K562 (cell line): ENCODE data around the gene MOB3C. TPM values are rescaled to one million over a fixed set of nuclear protein-coding genes. Genes with fewer than 3 reads are reported as not detected.
A peak's percentile ranks its signal among the peaks of the same experiment; 100 is the strongest.

Experiments used
- CEBPB ChIP-seq: fragments of 450-650 bp; IDR thresholded peaks from 2 replicates; pipeline ENCODE4 v1.6.1; 2016; ENCODE audit warnings: missing genetic modification characterization, missing compliant biosample characterization
- DLX4 ChIP-seq: fragments of 250-450 bp; sonication (Bioruptor Pico); IDR thresholded peaks from 2 replicates; pipeline ENCODE4 v1.6.1; 2021; ENCODE audit warnings: mild to moderate bottlenecking
- DMBX1 ChIP-seq: fragments of 250-450 bp; sonication (Bioruptor Pico); IDR thresholded peaks from 2 replicates; pipeline ENCODE4 v1.8.0; 2022; ENCODE audit warnings: inconsistent platforms, mild to moderate bottlenecking, moderate library complexity, borderline replicate concordance
- E2F1 ChIP-seq: sonication (generic); formaldehyde crosslinking; IDR thresholded peaks from 2 replicates; pipeline ENCODE4 v1.8.1; 2023; ENCODE audit warnings: mild to moderate bottlenecking, missing genetic modification reagents, moderate library complexity
- ELF2 ChIP-seq: fragments of 250-450 bp; sonication (Bioruptor Pico); IDR thresholded peaks from 2 replicates; pipeline ENCODE4 v1.5.0; 2021; ENCODE audit warnings: mild to moderate bottlenecking
- EZH2 ChIP-seq: IDR thresholded peaks from 2 replicates; pipeline ENCODE4 v1.6.1; 2012; ENCODE audit warnings: low read depth, mild to moderate bottlenecking, inconsistent platforms, low read length, borderline replicate concordance
- FOXP4 ChIP-seq: sonication (generic); formaldehyde crosslinking; IDR thresholded peaks from 2 replicates; pipeline ENCODE4 v1.8.0; 2022; ENCODE audit warnings: mild to moderate bottlenecking, missing genetic modification reagents, borderline replicate concordance
- MAFG ChIP-seq: fragments of 450-650 bp; conservative IDR thresholded peaks from 2 replicates; pipeline ENCODE4 v1.6.1; 2016; ENCODE audit warnings: missing genetic modification characterization, missing compliant biosample characterization
- MEF2D ChIP-seq: conservative IDR thresholded peaks from 2 replicates; pipeline ENCODE4 v1.6.1; 2016; ENCODE audit warnings: low read depth, missing genetic modification characterization, missing compliant biosample characterization
- MYC ChIP-seq, 2 experiments: fragments of 250-450 bp in 1 of 2; sonication (Bioruptor Pico) in 1 of 2; IDR thresholded peaks; 2 replicates each; pipeline versions ENCODE4 v1.5.1 to v1.6.1; 2012 to 2021; ENCODE audit warnings: low read depth in 2 of 2, borderline replicate concordance in 1 of 2, improper control_type of control experiment in 1 of 2, low read length in 1 of 2, mild to moderate bottlenecking in 1 of 2, moderate library complexity in 1 of 2
- NBN ChIP-seq: fragments of 450-650 bp; IDR thresholded peaks from 2 replicates; pipeline ENCODE4 v1.6.1; 2016; ENCODE audit warnings: low read depth, mild to moderate bottlenecking
- NFE2L1 ChIP-seq: fragments of 450-650 bp; IDR thresholded peaks from 2 replicates; pipeline ENCODE4 v1.6.1; 2016; ENCODE audit warnings: missing genetic modification characterization, low read depth, mild to moderate bottlenecking, missing compliant biosample characterization, moderate library complexity, borderline replicate concordance
- NR2C2 ChIP-seq, 2 experiments: fragments of 200-800 bp in 1 of 2; sonication (Bioruptor generic) in 1 of 2; sonication (generic) in 1 of 2; formaldehyde crosslinking in 1 of 2; IDR thresholded peaks; 2 replicates each; pipeline versions ENCODE4 v1.6.1 to v1.8.0; 2016 to 2022; ENCODE audit warnings: mild to moderate bottlenecking in 1 of 2, missing compliant biosample characterization in 1 of 2, missing genetic modification characterization in 1 of 2, missing genetic modification reagents in 1 of 2
- PHF21A ChIP-seq: fragments of 450-650 bp; IDR thresholded peaks from 2 replicates; pipeline ENCODE4 v1.6.1; 2017; ENCODE audit warnings: low read depth, borderline replicate concordance
- POLR2AphosphoS2 ChIP-seq: IDR thresholded peaks from 2 replicates; pipeline ENCODE4 v1.6.1; 2012; ENCODE audit warnings: low read length, improper control_type of control experiment
- RFX1 ChIP-seq: fragments of 450-650 bp; IDR thresholded peaks from 2 replicates; pipeline ENCODE4 v1.6.1; 2016; ENCODE audit warnings: mild to moderate bottlenecking, moderate library complexity
- SAFB ChIP-seq: fragments of 200-400 bp; formaldehyde crosslinking; IDR thresholded peaks from 2 replicates; pipeline ENCODE4 v1.6.1; 2017; ENCODE audit warnings: low read depth, low read length, borderline replicate concordance
- SMAD1 ChIP-seq: fragments of 150-350 bp; IDR thresholded peaks from 2 replicates; pipeline ENCODE4 v1.6.1; 2014; ENCODE audit warnings: low read length, low read depth; ENCODE audit not compliant: partially characterized antibody
- SMC3 ChIP-seq: conservative IDR thresholded peaks from 2 replicates; pipeline ENCODE4 v1.6.1; 2011; ENCODE audit warnings: low read depth, low read length, improper control_type of control experiment; ENCODE audit not compliant: insufficient read depth
- SRSF3 ChIP-seq: fragments of 200-400 bp; formaldehyde crosslinking; IDR thresholded peaks from 2 replicates; pipeline ENCODE4 v1.6.1; 2016; ENCODE audit warnings: mild to moderate bottlenecking, low read length, moderate library complexity; ENCODE audit not compliant: insufficient read depth
- SUPT5H ChIP-seq: fragments of 450-650 bp; IDR thresholded peaks from 2 replicates; pipeline ENCODE4 v1.6.1; 2016
- ZEB2 ChIP-seq: fragments of 450-650 bp; IDR thresholded peaks from 2 replicates; pipeline ENCODE4 v1.6.1; 2016
- ZNF232 ChIP-seq: sonication (generic); formaldehyde crosslinking; IDR thresholded peaks from 2 replicates; pipeline ENCODE4 v1.8.0; 2022; ENCODE audit warnings: mild to moderate bottlenecking, missing genetic modification reagents
- ZNF253 ChIP-seq: fragments of 250-450 bp; sonication (Bioruptor Pico); conservative IDR thresholded peaks from 2 replicates; pipeline ENCODE4 v1.6.1; 2021; ENCODE audit warnings: mild to moderate bottlenecking
- ZNF444 ChIP-seq: fragments of 250-450 bp; sonication (Bioruptor Pico); IDR thresholded peaks from 2 replicates; pipeline ENCODE4 v1.4.0; 2020; ENCODE audit warnings: mild to moderate bottlenecking, moderate library complexity
- ZNF644 ChIP-seq: fragments of 200-800 bp; sonication (Bioruptor generic); IDR thresholded peaks from 2 replicates; pipeline ENCODE4 v1.6.1; 2016; ENCODE audit warnings: low read depth, missing genetic modification characterization, missing compliant biosample characterization
- polyA plus RNA-seq, 8 experiments: library from polyadenylated mRNA; depleted of rRNA in 4 of 8; stranded (reverse) in 5 of 8; unstranded in 3 of 8; fragments of >200 nt; fragmentation: Nextera tagmentation in 2 of 8; fragmentation: Illumina TruSeq in 1 of 8; extraction: Ambion mirVana in 2 of 8; extraction: Trizol in 1 of 8; gene quantifications; 2 replicates each; pipeline versions ENCODE4 v1.2.1 to v1.2.3, GENCODE V29; 2011 to 2014; ENCODE audit warnings: inconsistent platforms in 1 of 8, missing spikeins in 1 of 8
- total RNA-seq, 7 experiments: library from RNA; depleted of rRNA in 6 of 7; stranded (reverse); fragments of >200 nt in 6 of 7; fragmentation: Illumina TruSeq in 2 of 7; extraction: Trizol in 2 of 7; gene quantifications; 2 replicates each; pipeline versions ENCODE4 v1.2.1 to v1.2.3, GENCODE V29; 2011 to 2021; ENCODE audit warnings: low replicate concordance in 1 of 7

Gene MOB3C
- total and polyA plus RNA-seq, 9 of the 15 experiments (the other 6 are each of a cell fraction or from before 2014, with no cell fraction given), result 1.0 to 7.5 (median 3.7) TPM

- TF ChIP-seq POLR2AphosphoS2 (no peak), ELF2 (CRISPR knock-in tag) (no peak), EZH2 (no peak), NBN (no peak), E2F1 (no peak), DMBX1 (CRISPR knock-in tag) (no peak), NFE2L1 (tag) (no peak), NR2C2 (CRISPR knock-in tag; IDR thresholded peaks at IDR 0.05) (no peak), NR2C2 (tag; IDR thresholded peaks at IDR 0.05) (peak; percentile 58), SMAD1 (no peak), ZNF253 (CRISPR knock-in tag) (no peak), ZNF644 (no peak), SAFB (peak; percentile 53; the same call in 1 of the 2 replicates), SRSF3 (no peak), FOXP4 (CRISPR knock-in tag) (no peak), MEF2D (tag) (no peak), MYC (IDR thresholded peaks at IDR 0.05; ENCODE audit: low read depth, low read length) (peak; percentile 80), MYC (CRISPR knock-in tag; IDR thresholded peaks at IDR 0.05; ENCODE audit: borderline replicate concordance, low read depth) (no peak), SUPT5H (peak; percentile 53; the same call in 1 of the 2 replicates), CEBPB (tag) (no peak), PHF21A (0 out of 2 replicates have a peak, but pooled peaks have one; percentile 5), MAFG (tag) (no peak), SMC3 (no peak), DLX4 (CRISPR knock-in tag) (no peak), ZNF444 (CRISPR knock-in tag) (no peak), ZNF232 (CRISPR knock-in tag) (no peak), RFX1 (no peak), ZEB2 (no peak)
Measured at GRCh38 chr1:46616277-46617107, at the start of gene MOB3C (continued).
